GM23338 (cell line): ENCODE data around the gene RAP1GDS1. TPM values are rescaled to one million over a fixed set of nuclear protein-coding genes. Genes with fewer than 3 reads are reported as not detected.

Experiments
- CREB1 ChIP-seq: fragments of 250-450 bp; sonication (Bioruptor Pico); IDR thresholded peaks from 2 replicates; pipeline ENCODE4 v1.5.0; 2020; ENCODE audit warnings: low read depth, mild to moderate bottlenecking, moderate library complexity
- EZH2phosphoT487 ChIP-seq: fragments of 200-600 bp; sonication (generic); IDR thresholded peaks from one replicate; pipeline ENCODE4 v1.8.1; 2018; ENCODE audit warnings: antibody characterized with exemption; ENCODE audit not compliant: unreplicated experiment
- NANOG ChIP-seq: IDR thresholded peaks from 2 replicates; pipeline ENCODE4 v1.6.1; 2016; ENCODE audit warnings: antibody characterized with exemption, borderline replicate concordance
- ZNF462 ChIP-seq: fragments of 250-450 bp; sonication (Bioruptor Pico); IDR thresholded peaks from 2 replicates; pipeline ENCODE4 v1.5.0; 2020; ENCODE audit warnings: mild to moderate bottlenecking, moderate library complexity
- polyA plus RNA-seq: library from polyadenylated mRNA; unstranded; fragments of >200 nt; fragmentation: Nextera tagmentation; extraction: Ambion mirVana; gene quantifications from 2 replicates; pipeline ENCODE4 v1.2.1, GENCODE V29; 2016
- total RNA-seq: library from RNA; depleted of rRNA; stranded (reverse); fragments of >200 nt; shearing (Covaris generic); gene quantifications from 2 replicates; pipeline ENCODE4 v1.2.3, GENCODE V29; 2014
- TF ChIP-seq, protein P1 (sequence below): IDR thresholded peaks from 2 replicates; pipeline ENCODE4 v1.6.1; 2016; ENCODE audit warnings: antibody characterized with exemption
- TF ChIP-seq, protein P2 (sequence below): IDR thresholded peaks from one replicate; pipeline ENCODE4 v1.6.1; 2018; ENCODE audit warnings: antibody characterized with exemption; ENCODE audit not compliant: unreplicated experiment

RAP1GDS1 gene
- total and polyA plus RNA-seq, 2 experiments from 2014 or later = 23.7 to 32.4 TPM

- no peak for TF ChIP-seq ZNF462 (CRISPR knock-in tag)
- no peak for TF ChIP-seq NANOG
- TF ChIP-seq EZH2phosphoT487 = no peak
- TF ChIP-seq, protein P1, sequence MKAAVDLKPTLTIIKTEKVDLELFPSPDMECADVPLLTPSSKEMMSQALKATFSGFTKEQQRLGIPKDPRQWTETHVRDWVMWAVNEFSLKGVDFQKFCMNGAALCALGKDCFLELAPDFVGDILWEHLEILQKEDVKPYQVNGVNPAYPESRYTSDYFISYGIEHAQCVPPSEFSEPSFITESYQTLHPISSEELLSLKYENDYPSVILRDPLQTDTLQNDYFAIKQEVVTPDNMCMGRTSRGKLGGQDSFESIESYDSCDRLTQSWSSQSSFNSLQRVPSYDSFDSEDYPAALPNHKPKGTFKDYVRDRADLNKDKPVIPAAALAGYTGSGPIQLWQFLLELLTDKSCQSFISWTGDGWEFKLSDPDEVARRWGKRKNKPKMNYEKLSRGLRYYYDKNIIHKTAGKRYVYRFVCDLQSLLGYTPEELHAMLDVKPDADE = no peak
- TF ChIP-seq CREB1 = no peak
- TF ChIP-seq, protein P2, sequence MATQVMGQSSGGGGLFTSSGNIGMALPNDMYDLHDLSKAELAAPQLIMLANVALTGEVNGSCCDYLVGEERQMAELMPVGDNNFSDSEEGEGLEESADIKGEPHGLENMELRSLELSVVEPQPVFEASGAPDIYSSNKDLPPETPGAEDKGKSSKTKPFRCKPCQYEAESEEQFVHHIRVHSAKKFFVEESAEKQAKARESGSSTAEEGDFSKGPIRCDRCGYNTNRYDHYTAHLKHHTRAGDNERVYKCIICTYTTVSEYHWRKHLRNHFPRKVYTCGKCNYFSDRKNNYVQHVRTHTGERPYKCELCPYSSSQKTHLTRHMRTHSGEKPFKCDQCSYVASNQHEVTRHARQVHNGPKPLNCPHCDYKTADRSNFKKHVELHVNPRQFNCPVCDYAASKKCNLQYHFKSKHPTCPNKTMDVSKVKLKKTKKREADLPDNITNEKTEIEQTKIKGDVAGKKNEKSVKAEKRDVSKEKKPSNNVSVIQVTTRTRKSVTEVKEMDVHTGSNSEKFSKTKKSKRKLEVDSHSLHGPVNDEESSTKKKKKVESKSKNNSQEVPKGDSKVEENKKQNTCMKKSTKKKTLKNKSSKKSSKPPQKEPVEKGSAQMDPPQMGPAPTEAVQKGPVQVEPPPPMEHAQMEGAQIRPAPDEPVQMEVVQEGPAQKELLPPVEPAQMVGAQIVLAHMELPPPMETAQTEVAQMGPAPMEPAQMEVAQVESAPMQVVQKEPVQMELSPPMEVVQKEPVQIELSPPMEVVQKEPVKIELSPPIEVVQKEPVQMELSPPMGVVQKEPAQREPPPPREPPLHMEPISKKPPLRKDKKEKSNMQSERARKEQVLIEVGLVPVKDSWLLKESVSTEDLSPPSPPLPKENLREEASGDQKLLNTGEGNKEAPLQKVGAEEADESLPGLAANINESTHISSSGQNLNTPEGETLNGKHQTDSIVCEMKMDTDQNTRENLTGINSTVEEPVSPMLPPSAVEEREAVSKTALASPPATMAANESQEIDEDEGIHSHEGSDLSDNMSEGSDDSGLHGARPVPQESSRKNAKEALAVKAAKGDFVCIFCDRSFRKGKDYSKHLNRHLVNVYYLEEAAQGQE = no peak
Measured at GRCh38 chr4:98385831-98386230, 124.6 kb downstream of the RAP1GDS1 start (continued).
